Neural cell (in vitro differentiated cells): ENCODE data around the gene LPP.

Experiments
- CTCF ChIP-seq: fragments of 450-650 bp; IDR thresholded peaks from 2 replicates; pipeline ENCODE4 v1.5.1; 2014; ENCODE audit warnings: antibody characterized with exemption, mild to moderate bottlenecking, moderate library complexity; ENCODE audit not compliant: poor library complexity, severe bottlenecking
- EP300 ChIP-seq: fragments of 450-650 bp; conservative IDR thresholded peaks from 2 replicates; pipeline ENCODE4 v1.6.1; 2014; ENCODE audit warnings: antibody characterized with exemption, mild to moderate bottlenecking, moderate library complexity; ENCODE audit not compliant: poor library complexity, severe bottlenecking
- MXI1 ChIP-seq: fragments of 450-650 bp; conservative IDR thresholded peaks from 2 replicates; pipeline ENCODE4 v1.6.1; 2014; ENCODE audit warnings: antibody characterized with exemption, mild to moderate bottlenecking; ENCODE audit not compliant: poor library complexity, severe bottlenecking
- POLR2AphosphoS5 ChIP-seq: IDR thresholded peaks from 2 replicates; pipeline ENCODE4 v1.6.1; 2012
- TAF1 ChIP-seq: IDR thresholded peaks from 2 replicates; pipeline ENCODE4 v1.6.1; 2012; ENCODE audit warnings: low read depth

DNA sequence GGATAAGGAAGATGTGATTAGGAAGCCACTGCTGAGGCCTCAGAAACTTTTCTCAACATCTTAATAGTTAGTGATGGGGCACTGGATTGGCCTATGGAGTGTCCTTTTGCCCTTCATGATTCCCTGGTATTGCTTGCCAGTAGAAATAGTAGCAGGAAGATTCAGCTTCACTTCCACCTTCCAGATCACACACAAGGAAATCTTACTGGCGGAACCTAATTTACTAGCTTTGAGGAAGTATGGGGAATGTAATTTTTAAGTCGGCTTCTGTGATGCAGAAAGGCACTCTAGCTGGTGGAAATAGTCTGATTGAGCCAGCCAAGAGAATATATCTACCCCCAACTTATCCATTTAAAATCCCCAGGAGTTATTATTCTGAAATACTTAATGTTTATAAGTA is 46.5 kb downstream of the LPP start:
- TF ChIP-seq CTCF (no peak), MXI1 (no peak), EP300 (no peak), TAF1 (no peak), POLR2AphosphoS5 (no peak)
